Stimulated activated CD8-positive, alpha-beta memory T cell treated with anti-CD3 and anti-CD28 coated beads, Interleukin-15, amount 100 ng/mL, for 24 hours (primary cell): Measurements from ENCODE around the gene IMMP2L.
"Not testable (repeated sequence)": the region's sequence is repeated elsewhere in the genome, so short reads cannot be mapped to it uniquely, and the experiment has no call there.

Experiments used
- DNase-seq: peaks from one replicate; pipeline ENCODE4 v3.0.0-alpha.2; 2020; ENCODE audit warnings: low read depth

The IMMP2L gene

DNA sequence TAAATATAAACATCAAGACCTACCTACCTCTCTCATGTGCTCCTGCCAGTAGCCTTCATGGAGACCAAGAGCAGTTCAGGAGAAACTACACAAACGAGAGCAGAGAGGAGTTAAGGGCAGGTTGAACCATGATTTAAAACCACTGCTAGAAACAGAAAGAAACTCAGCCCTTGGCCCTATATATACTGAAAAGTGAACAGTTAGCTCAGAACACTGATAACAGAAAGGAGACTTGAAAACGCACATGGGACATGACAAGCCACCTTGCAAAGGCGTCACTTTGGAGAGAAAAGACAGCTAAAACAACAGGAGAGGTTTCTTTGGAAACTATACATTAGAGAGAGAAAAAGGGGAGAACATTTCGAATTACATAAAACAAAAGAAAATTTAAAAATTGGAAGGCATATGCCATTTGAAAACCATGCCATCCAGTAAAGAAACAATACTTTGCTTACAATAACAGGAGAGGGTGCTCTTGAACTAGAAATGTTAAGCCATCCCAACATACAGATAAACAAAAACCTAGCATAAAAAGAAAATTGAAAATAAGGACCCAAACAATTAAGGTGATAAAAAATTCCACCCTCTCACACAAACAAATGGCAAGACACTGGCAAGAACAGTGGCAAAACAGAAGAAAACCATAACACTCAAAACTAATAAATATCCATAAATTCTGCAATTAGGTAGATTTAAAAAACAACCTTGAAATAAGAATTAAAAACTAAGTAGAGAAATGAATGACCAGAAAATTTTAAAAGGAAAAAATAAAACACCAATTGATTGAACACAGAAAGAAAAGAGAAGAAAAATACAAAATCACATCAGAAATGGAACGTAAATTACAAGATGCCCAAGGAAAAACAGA is 232.7 kb downstream of the IMMP2L start:
- DNase-seq: no peak

DNA sequence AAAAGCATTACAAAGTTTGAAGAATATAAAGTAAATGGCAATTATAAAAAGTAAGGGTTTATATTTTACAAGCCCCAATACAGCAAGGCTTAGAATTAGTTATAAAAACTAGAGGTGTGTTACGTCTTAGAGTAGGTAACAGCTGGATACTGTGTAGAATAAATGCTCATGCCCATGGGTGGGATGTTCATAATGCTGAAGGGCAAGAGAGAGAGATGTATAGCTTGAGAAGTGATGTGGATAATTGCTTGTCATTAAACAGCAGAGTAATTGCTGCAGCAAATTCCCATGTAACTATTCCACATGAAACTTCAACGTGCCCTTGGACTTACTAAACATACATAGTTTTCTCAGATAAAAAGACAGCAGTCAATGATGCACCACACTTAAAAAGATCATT is 233.8 kb downstream of the IMMP2L start:
- no peak for DNase-seq

DNA sequence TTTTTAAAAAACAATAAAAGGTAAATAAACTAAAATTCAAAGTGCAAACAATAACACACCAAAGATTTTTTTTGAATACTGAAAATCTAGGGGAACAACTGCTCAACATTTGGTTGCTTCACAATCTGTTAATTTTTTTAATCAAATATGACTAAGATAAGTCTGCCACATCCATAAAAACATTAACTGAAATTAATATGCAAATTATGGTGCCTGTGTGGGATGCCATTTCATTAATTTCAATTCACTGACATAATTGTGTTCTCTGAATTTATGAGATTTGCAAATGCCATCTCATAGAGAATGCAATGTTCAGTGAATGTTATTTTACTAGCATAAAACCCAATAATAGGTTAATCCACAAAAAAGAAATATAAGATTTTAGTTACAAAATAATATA is 237.5 kb downstream of the IMMP2L start:
- DNase-seq: no peak

- DNase-seq: no peak
These were observed 238.1 kb downstream of the IMMP2L start for GRCh38 chr7:111324228-111324627.

DNA sequence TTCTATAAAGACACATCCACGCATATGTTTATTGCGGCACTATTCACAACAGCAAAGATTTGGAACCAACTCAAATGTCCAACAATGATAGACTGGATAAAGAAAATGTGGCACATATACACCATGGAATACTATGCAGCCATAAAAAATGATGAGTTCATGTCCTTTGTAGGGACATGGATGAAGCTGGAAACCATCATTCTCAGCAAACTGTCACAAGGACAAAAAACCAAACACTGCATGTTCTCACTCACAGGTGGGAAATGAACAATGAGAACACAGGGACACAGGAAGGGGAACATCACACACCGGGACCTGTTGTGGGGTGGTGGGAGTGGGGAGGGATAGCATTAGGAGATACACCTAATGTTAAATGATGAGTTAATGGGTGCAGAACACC is 238.6 kb downstream of the IMMP2L start:
- DNase-seq: not testable (repeated sequence)

- no peak for DNase-seq
These were observed 242.2 kb downstream of the IMMP2L start for GRCh38 chr7:111320133-111320532.

DNA sequence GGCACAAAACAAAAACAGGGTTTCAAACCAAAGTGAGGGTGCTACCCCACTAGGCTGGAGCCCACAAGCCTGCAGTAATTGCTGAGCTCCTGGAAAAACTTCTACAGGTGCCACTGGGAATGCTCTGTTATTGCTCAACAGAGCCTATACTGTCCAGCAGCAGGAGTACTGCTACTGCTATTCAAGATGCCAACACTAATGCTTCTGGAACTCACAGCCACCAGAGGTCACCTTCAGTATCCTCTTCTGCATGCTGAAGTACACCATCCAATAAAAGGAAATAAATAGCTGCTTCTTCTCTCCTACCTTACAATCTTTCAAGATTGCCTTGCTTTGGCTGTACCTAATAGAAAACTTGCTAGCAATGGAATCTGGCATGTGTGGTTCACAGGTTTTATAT is 249.3 kb downstream of the IMMP2L start:
- no peak for DNase-seq

- no peak for DNase-seq
These were observed 253.6 kb downstream of the IMMP2L start for GRCh38 chr7:111308691-111309090.

GRCh38 chr7:111301891-111302290 is 260.4 kb downstream of the IMMP2L start:
- no peak for DNase-seq

- DNase-seq: no peak
These were observed 267.8 kb downstream of the IMMP2L start for GRCh38 chr7:111294494-111294893.

GRCh38 chr7:111292026-111292470 is 270.2 kb downstream of the IMMP2L start:
- no peak for DNase-seq

GRCh38 chr7:111290982-111291381 is 271.3 kb downstream of the IMMP2L start:
- DNase-seq: no peak

- DNase-seq: no peak
These were observed 271.9 kb downstream of the IMMP2L start for GRCh38 chr7:111290419-111290818.

DNA sequence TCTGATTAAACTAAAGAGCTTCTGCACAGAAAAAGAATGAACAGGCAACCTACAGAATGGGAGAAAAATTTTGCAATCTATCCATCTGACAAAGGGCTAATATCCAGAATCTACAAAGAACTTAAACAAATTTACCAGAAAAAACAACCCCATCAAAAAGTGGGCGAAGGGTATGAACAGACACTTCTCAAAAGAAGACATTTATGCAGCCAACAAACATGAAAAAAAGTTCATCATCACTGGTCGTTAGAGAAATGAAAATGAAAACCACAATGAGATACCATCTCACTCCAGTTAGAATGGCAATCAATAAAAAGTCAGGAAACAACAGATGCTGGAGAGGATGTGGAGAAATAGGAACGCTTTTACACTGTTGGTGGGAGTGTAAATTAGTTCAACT is 273.9 kb downstream of the IMMP2L start:
- DNase-seq: not testable (repeated sequence)

GRCh38 chr7:111282626-111283025 is 279.7 kb downstream of the IMMP2L start:
- DNase-seq: no peak

DNA sequence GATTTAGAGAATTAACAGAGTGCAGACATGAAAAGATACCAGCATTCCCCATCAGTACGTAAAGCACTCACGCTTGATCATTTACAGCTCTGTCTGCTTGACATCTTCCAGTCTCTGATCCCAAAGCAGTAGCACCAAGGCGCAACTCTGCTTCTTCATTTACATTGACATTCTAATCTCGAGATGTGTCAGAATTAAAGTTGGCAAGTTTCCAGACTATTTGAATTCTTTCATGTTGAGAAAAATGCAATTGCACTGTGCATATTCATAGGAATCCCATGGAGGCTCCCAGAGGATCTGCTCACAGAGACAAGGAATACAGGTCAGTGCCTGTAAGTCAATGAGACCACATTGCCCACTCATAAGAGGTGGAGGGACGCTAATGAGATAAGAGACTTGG is 287.4 kb downstream of the IMMP2L start:
- DNase-seq: no peak

GRCh38 chr7:111272092-111272491 is 290.2 kb downstream of the IMMP2L start:
- no peak for DNase-seq

DNA sequence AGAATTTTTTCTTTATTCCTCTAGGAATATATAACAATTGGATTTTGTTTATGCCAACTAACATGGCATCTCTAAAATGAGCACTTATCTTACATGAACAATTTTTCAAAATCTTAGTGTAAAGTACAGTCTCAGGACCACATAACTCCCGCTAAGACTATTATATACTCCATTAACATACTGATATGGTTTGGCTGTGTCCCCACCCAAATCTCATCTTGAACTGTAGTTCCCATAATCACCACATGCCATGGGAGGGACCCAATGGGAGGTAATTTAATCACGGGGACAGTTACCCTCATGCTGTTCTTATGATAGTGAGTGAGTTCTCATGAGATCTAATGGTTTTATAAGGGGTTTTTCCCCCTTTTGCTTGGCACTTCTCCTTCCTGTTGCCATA is 291.5 kb downstream of the IMMP2L start:
- DNase-seq: not testable (repeated sequence)

GRCh38 chr7:111268941-111269340 is 293.4 kb downstream of the IMMP2L start:
- DNase-seq: no peak

DNA sequence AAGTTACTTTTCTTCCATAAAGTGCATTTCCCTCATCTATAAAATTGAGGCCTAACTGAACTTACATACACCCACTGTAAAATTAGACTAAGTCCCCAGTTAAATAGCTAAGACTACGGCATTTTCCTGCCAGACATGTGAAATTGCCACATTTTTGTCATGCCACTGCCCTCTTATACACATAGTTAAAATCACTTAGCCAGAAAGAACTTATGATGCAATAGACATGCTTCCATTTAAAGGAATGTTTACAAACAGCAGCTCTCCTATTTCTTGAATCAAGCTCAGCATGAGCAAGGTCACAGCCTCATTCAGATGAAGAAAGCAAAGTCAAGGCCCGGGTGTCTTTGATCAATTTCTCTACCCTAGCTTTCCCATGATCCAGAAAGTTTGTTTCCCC is 295.7 kb downstream of the IMMP2L start:
- no peak for DNase-seq

DNA sequence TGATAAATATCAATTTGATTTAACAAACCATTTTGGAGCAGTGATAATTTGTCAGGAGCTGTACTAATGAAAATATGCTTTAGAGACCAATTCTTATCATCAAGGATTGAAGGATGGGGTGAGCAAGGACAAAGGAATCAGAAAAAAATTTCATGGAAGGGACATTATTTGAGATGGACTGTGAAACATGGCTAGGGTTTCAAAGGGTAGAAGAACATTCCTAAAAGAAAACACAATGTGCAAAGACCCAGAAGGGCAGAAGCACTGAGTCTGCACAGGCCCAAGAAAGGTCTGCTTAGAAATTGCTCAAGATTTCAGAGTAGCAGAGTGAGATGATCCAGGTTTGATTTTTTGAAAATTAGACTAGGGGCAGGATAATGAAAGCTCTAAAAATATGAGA is 296.9 kb downstream of the IMMP2L start:
- DNase-seq: no peak

- no peak for DNase-seq
These were observed 297.3 kb downstream of the IMMP2L start for GRCh38 chr7:111264981-111265380.

DNA sequence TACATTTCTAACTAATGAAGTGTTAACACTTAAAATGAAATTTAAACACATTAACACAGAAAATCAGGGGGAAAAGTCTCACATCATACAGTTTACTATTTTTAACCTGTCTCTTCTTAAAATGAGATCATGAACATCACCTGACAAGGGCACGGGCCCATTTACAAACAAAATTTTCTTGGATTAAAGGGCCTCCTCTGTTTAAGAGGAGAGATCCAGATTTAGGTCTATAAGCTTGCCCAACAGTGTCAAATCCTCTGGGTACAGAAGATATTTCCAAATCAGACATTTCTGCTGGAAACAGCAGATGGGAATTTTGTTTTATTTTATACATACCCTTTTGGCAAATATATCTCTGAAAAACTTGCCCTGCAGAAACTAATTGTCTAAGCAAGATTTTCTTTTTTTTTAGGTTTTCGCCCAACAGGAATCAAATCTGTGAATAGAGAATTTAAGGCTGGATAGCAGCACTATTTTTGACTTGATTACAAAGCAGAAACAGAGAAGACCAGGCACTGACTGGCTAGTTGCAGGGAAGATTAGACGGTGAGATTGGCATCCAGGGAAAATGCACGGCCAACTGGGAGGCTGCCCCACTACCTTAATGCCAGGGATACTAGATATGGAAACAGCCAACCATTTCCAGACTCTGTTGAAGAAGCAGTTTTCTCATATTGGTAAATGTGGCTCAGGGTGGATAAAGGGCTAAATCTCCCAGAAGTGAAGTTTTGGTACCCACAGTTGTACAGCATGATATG is 298.0 kb downstream of the IMMP2L start:
- DNase-seq: no peak
